CD14-positive monocyte (primary cell): ENCODE results near the gene ZDHHC11B. TPM values are rescaled to one million over a fixed set of nuclear protein-coding genes. Genes with fewer than 3 reads are reported as not detected.
"Not testable (repeated sequence)": the region's sequence is repeated elsewhere in the genome, so short reads cannot be mapped to it uniquely, and the experiment has no call there.

Experiments
- DNase-seq, 3 donors: peaks; one replicate each; pipeline ENCODE4 v3.0.0-alpha.2; 2011 to 2022
- H2AFZ ChIP-seq: 2 replicates; pipeline ENCODE4 v1.6.0; 2012; ENCODE audit warnings: mild to moderate bottlenecking, low read depth, low read length, inconsistent platforms; ENCODE audit not compliant: insufficient read depth, poor library complexity, severe bottlenecking
- H3K27ac ChIP-seq, 2 donors: 1 replicate in 1 of 2; 2 replicates in 1 of 2; pipeline ENCODE4 v1.5.1; 2012 to 2013; ENCODE audit warnings: low read length in 2 of 2, control low read depth in 1 of 2, inconsistent platforms in 1 of 2, low read depth in 1 of 2, mild to moderate bottlenecking in 1 of 2
- H3K27me3 ChIP-seq, 2 donors: one replicate each; pipeline versions ENCODE4 v1.6.0 to v1.6.1; 2011 to 2013; ENCODE audit warnings: low read length in 2 of 2; ENCODE audit not compliant: control insufficient read depth in 2 of 2, insufficient read depth in 2 of 2
- H3K36me3 ChIP-seq, 2 donors: replicated peaks in 1 of 2; 1 replicate in 1 of 2; 2 replicates in 1 of 2; pipeline versions ENCODE4 v1.5.1 to v1.6.1; 2012 to 2013; ENCODE audit warnings: low read length in 2 of 2, control low read depth in 1 of 2, inconsistent platforms in 1 of 2, mild to moderate bottlenecking in 1 of 2; ENCODE audit not compliant: insufficient read depth in 2 of 2, control insufficient read depth in 1 of 2
- H3K4me1 ChIP-seq, 2 donors: 1 replicate in 1 of 2; 2 replicates in 1 of 2; pipeline versions ENCODE4 v1.5.1 to v1.6.1; 2012 to 2013; ENCODE audit warnings: low read length in 2 of 2, control low read depth in 1 of 2, inconsistent platforms in 1 of 2, mild to moderate bottlenecking in 1 of 2, moderate library complexity in 1 of 2; ENCODE audit not compliant: insufficient read depth in 2 of 2, control insufficient read depth in 1 of 2
- H3K4me2 ChIP-seq: replicated peaks from 2 replicates; pipeline ENCODE3; 2012; ENCODE audit warnings: low read length, moderate library complexity, mild to moderate bottlenecking; ENCODE audit not compliant: poor library complexity, severe bottlenecking; ENCODE audit errors: extremely low read depth
- H3K4me3 ChIP-seq, 3 experiments: fragments of 200-600 bp in 1 of 3; sonication (generic) in 1 of 3; replicated peaks in 1 of 3; 1 replicate in 2 of 3; 2 replicates in 1 of 3; pipeline ENCODE4 v1.5.1; 2011 to 2013; ENCODE audit warnings: low read length in 3 of 3, mild to moderate bottlenecking in 3 of 3, control low read depth in 2 of 3, low read depth in 2 of 3, inconsistent platforms in 1 of 3, moderate library complexity in 1 of 3
- H3K79me2 ChIP-seq: 2 replicates; pipeline ENCODE4 v1.6.0; 2012; ENCODE audit warnings: mild to moderate bottlenecking, control low read depth, inconsistent platforms, low read length, moderate library complexity; ENCODE audit not compliant: insufficient read depth
- H3K9ac ChIP-seq: 2 replicates; pipeline ENCODE4 v1.6.0; 2017; ENCODE audit warnings: low read length, mild to moderate bottlenecking; ENCODE audit not compliant: insufficient read depth, poor library complexity, severe bottlenecking
- H3K9me3 ChIP-seq, 2 donors: replicated peaks in 1 of 2; 1 replicate in 1 of 2; 2 replicates in 1 of 2; pipeline versions ENCODE4 v1.5.1 to v1.6.1; 2012 to 2013; ENCODE audit warnings: low read length in 2 of 2, control low read depth in 1 of 2; ENCODE audit not compliant: control insufficient read depth in 1 of 2, insufficient read depth in 1 of 2
- H4K20me1 ChIP-seq: 2 replicates; pipeline ENCODE4 v1.6.0; 2012; ENCODE audit warnings: mild to moderate bottlenecking, low read length, control low read depth, moderate library complexity; ENCODE audit not compliant: insufficient read depth
- H3K27ac Mint-ChIP-seq, 7 donors: one replicate each; pipeline ENCODE4 v1.8.0; 2020; ENCODE audit warnings: mild to moderate bottlenecking in 7 of 7, mixed read lengths in 7 of 7, moderate library complexity in 6 of 7, inconsistent platforms in 2 of 7
- H3K27me3 Mint-ChIP-seq, 3 donors: one replicate each; pipeline ENCODE4 v1.8.0; 2021 to 2022; ENCODE audit warnings: low read depth in 3 of 3, mild to moderate bottlenecking in 3 of 3, mixed read lengths in 3 of 3, moderate library complexity in 3 of 3, inconsistent platforms in 1 of 3
- H3K36me3 Mint-ChIP-seq, 2 donors: one replicate each; pipeline ENCODE4 v1.8.0; 2020; ENCODE audit warnings: mixed read lengths in 2 of 2, inconsistent platforms in 1 of 2, mild to moderate bottlenecking in 1 of 2
- H3K4me1 Mint-ChIP-seq: one replicate; pipeline ENCODE4 v1.8.0; 2020; ENCODE audit warnings: mild to moderate bottlenecking, mixed read lengths
- H3K4me3 Mint-ChIP-seq, 2 donors: one replicate each; pipeline ENCODE4 v1.8.0; 2020; ENCODE audit warnings: mild to moderate bottlenecking in 2 of 2, mixed read lengths in 2 of 2, moderate library complexity in 1 of 2
- H3K9me3 Mint-ChIP-seq, 7 donors: one replicate each; pipeline ENCODE4 v1.8.0; 2020 to 2022; ENCODE audit warnings: mixed read lengths in 7 of 7, mild to moderate bottlenecking in 6 of 7, moderate library complexity in 6 of 7, inconsistent platforms in 2 of 7
- CTCF ChIP-seq: fragments of 200-600 bp; IDR thresholded peaks from one replicate; pipeline ENCODE4 v1.8.0; 2022; ENCODE audit warnings: antibody characterized with exemption, mild to moderate bottlenecking
- WGBS: methylation state at CpG from one replicate; pipeline ENCODE4 v1.1.5; 2013; ENCODE audit warnings: missing lambda C conversion rate; ENCODE audit not compliant: insufficient coverage; 5-methylcytosine and 5-hydroxymethylcytosine counted together
- intact Hi-C, 2 donors: fragments of 100-400 bp; cut with micrococcal nuclease; formaldehyde crosslinking; loops; one replicate each; pipeline versions ENCODE4 v1.15.0 to v1.15.1; 2023
- polyA plus RNA-seq, 3 donors: library from polyadenylated mRNA; depleted of rRNA in 1 of 3; unstranded in 2 of 3; stranded (reverse) in 1 of 3; fragments of 300-500 nt in 2 of 3; fragments of >200 nt in 1 of 3; fragmentation: Illumina TruSeq in 2 of 3; gene quantifications; 1 replicate in 2 of 3; 2 replicates in 1 of 3; pipeline ENCODE4 v1.2.3, GENCODE V29; 2012 to 2021

ZDHHC11B gene
- polyA plus RNA-seq, 3 donors = not detected

- no peak overlapping the region for H3K9ac ChIP-seq
Observed at GRCh38 chr5:691817-692528, 92.6 kb downstream of the ZDHHC11B start.

DNA sequence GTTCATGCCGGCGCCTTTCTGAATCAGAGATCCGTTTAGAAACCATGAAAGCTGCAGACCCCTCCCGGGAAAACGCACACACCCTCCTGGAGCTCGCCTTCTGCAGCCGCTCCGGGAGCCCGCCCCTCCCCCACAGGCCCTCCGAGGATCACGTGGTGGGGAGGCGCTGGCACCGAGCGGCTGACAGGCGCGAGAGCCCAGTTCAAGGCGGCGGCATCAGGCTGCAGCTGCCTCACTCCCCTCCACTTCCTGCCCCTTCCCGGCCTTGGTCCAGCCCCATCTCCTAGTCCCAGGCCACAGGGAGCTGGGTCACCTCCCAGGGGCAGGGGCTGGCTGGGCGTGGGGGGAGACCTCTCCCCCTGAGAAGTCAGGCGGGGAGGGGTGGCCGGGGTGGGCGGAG lies 93.5 kb downstream of the ZDHHC11B start:
- H3K36me3 Mint-ChIP-seq, H3K4me3 ChIP-seq, DNase-seq, H3K4me1 Mint-ChIP-seq, H3K27ac ChIP-seq, H3K36me3 ChIP-seq, H3K4me1 ChIP-seq, H3K9me3 ChIP-seq, H3K79me2 ChIP-seq, H3K4me3 Mint-ChIP-seq, H3K27ac Mint-ChIP-seq, H3K9me3 Mint-ChIP-seq, intact Hi-C loops, H3K9ac ChIP-seq, H4K20me1 ChIP-seq, H3K4me2 ChIP-seq, H2AFZ ChIP-seq: not testable (repeated sequence)
- H3K27me3 Mint-ChIP-seq = peaks cover 5 to 34% (median 16%) of the 10 kb centered on the region in 3 donors
- peaks cover 4 to 13% of the 10 kb centered on the region in 2 donors for H3K27me3 ChIP-seq
- WGBS = no CpG with 5 or more reads among the region's 23 CpGs

More at GRCh38 chr5:691817-692528, 92.6 kb downstream of the ZDHHC11B start:
- H3K27ac ChIP-seq = no peak overlapping the region
- peak overlapping the region in 1 of 3 experiments; percentile 52 for H3K4me3 ChIP-seq
- H3K4me2 ChIP-seq = peak overlapping the region; percentile 47
- no CpG with 5 or more reads among the region's 2 CpGs for WGBS
- Mint-ChIP-seq H3K9me3 (peaks cover 0 to 3% (median 0%) of the 10 kb centered on the region in 7 donors), H3K36me3 (no peaks in the 10 kb centered on the region), H3K4me3 (peak overlapping the region in 1 of 2 donors; percentile 60), H3K4me1 (peaks cover 4% of the 10 kb centered on the region), H3K27ac (no peak overlapping the region), H3K27me3 (peaks cover 4 to 40% (median 20%) of the 10 kb centered on the region in 3 donors)
- intact Hi-C loops = no loop called here
- no peak for TF ChIP-seq CTCF
- peaks cover 4 to 16% of the 10 kb centered on the region in 2 donors for H3K27me3 ChIP-seq
- no peak for DNase-seq
- no peaks in the 10 kb centered on the region for H3K9me3 ChIP-seq
- no peaks in the 10 kb centered on the region for H3K36me3 ChIP-seq
- H2AFZ ChIP-seq = no peak overlapping the region
- no peaks in the 10 kb centered on the region for H4K20me1 ChIP-seq
- H3K79me2 ChIP-seq = no peaks in the 10 kb centered on the region
- H3K4me1 ChIP-seq = peaks cover 4 to 9% of the 10 kb centered on the region in 2 donors

GRCh38 chr5:690293-690692 lies 94.2 kb downstream of the ZDHHC11B start:
- H3K4me1 Mint-ChIP-seq, H3K27ac Mint-ChIP-seq, H3K9me3 ChIP-seq, intact Hi-C loops, H3K9me3 Mint-ChIP-seq, H3K4me3 ChIP-seq, H3K36me3 ChIP-seq, H3K27ac ChIP-seq, H4K20me1 ChIP-seq, H3K9ac ChIP-seq, H3K4me3 Mint-ChIP-seq, H3K36me3 Mint-ChIP-seq, H3K4me1 ChIP-seq, H2AFZ ChIP-seq, H3K4me2 ChIP-seq, DNase-seq, H3K79me2 ChIP-seq: not testable (repeated sequence)
- H3K27me3 Mint-ChIP-seq = peaks cover 7 to 36% (median 16%) of the 10 kb centered on the region in 3 donors
- H3K27me3 ChIP-seq = peaks cover 4 to 13% of the 10 kb centered on the region in 2 donors
- WGBS = no CpG with 5 or more reads among the region's 12 CpGs

- H3K4me2 ChIP-seq, H3K4me1 Mint-ChIP-seq, H3K4me1 ChIP-seq, H3K9me3 ChIP-seq, H4K20me1 ChIP-seq, H3K4me3 ChIP-seq, H3K4me3 Mint-ChIP-seq, H3K27me3 ChIP-seq, intact Hi-C loops, H2AFZ ChIP-seq, H3K36me3 Mint-ChIP-seq, DNase-seq, H3K9me3 Mint-ChIP-seq, H3K27ac Mint-ChIP-seq, H3K36me3 ChIP-seq, H3K79me2 ChIP-seq, H3K9ac ChIP-seq, H3K27ac ChIP-seq: not testable (repeated sequence)
- peaks cover 7 to 28% (median 12%) of the 10 kb centered on the region in 3 donors for H3K27me3 Mint-ChIP-seq
- 86% methylated on average over 7 of the region's 30 CpGs for WGBS
Observed at GRCh38 chr5:688348-689010, 96.0 kb downstream of the ZDHHC11B start.
